NCI-H526 treated with DMSO at 0.1 percent for 48 hours (cell line): ENCODE results near the gene PTMA.
"Not testable (repeated sequence)": the region's sequence is repeated elsewhere in the genome, so short reads cannot be mapped to it uniquely, and the experiment has no call there.

Experiments
- DNase-seq: peaks from one replicate; lab custom pipeline; 2025; lab: John Stamatoyannopoulos, UW

Gene PTMA

GRCh38 chr2:231696004-231696367 is 12.3 kb upstream of the PTMA start:
- DNase-seq: no peak

GRCh38 chr2:231699006-231699405 is 9.3 kb upstream of the PTMA start:
- no peak for DNase-seq

DNA sequence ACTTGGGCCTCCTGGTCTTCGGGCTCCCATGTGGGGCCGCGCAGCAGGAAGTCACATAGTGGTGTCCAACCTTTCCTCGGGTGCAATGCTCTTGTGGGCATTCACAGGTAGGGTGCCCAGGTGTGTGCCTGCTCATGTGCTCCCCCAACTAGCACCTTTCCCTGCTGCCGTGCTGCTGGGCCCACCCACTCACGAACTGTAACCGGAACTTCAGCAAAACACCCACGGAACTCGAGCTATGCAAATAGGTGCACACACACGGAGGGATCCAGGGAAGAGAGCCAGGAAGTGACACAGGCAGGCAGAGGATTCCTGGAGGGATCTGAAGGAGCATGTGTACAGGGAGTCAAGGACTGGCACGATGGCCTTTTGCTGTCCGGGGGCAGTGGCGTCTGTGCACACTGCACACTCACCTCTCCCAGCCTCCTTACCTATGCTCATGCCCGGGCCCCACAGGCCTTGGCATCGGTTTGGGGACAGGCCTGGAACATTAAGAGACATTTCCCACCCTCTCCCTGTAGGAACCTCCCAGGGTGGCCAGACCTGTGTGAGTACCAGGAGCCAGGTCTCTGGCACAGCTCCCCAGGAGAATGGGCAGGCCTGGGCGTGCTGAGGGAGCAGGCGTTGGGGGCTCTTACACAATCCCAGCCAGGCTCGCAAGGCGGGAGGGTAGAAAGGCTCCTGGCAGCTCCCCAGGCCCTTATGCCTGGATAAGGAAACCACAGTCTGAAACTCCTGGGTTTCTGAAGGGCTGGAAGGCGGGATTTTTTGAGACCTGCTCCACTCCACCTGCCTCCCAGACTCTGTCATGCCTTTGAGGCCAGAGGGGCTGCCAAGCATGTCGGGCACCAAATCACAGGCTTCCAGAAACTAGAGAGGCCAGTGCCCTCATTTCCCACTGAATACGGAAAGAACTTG is 6.6 kb upstream of the PTMA start:
- DNase-seq: peak; percentile 19

- no peak for DNase-seq
Observed at GRCh38 chr2:231704017-231704416, 4.3 kb upstream of the PTMA start.

GRCh38 chr2:231706731-231707624 is 1.3 kb upstream of the PTMA start:
- DNase-seq: peak; percentile 97

DNA sequence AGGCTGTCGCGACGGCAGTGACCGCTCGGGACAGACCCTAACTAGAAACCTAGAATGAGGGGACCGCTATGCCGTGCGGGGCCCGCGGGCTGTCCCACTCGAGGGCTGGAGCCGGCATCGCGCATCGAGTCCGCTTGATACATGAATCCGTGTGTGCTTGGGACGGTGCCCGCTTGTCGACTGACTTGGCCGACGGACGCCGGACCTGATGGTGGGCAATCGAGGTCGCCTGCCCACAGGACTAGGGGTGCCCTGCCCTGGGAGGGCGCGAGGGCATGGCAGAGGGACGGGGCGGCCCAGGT is 749 bp upstream of the PTMA start:
- no peak for DNase-seq

- no peak for DNase-seq
Observed at GRCh38 chr2:231708773-231709635, 679 bp downstream of the PTMA start.

- DNase-seq: no peak
Observed at GRCh38 chr2:231709636-231709980, 1.3 kb downstream of the PTMA start.

DNA sequence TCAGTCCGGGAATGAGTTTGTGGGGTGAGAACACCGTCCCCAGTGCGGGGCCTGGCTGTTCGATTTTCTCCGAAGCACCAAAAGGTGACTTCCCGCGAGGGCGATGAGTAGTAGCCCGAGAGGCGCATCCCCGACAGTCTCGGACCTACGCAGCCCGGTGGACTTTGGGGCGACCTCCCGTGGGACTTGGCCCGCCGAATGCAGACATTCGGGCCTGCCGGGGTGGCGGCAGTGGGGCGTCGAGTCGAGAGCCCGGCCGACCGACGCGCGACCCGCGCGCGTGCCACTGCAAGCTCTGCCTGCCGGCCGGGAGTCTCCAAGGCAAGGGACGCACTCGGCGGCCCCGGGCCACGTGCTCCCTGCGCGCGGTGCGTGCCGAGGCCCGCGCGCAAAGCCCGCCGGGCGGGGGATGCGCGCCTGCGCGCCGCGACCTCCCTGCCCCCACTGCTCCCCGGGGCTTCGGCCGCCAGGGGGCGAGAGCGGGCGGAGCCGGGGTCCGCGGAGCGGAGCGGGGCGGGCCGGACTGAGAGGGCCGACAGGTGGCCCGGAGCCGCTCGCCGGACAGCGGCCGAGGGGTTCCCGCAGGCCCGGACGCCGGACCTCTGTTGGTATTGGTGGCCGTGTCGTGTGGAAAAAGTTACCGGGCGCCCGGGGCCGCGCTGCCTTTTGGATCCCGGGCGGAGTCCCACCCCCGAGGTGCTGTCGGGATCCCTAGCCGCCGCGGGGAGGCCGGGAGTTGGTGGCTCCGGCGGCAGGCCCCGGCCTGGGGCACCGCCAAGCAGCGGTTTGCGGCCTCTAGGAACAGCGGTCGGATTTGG is 1.9 kb downstream of the PTMA start:
- DNase-seq: peak; percentile 53

- DNase-seq: no peak
Observed at GRCh38 chr2:231710799-231711676, 2.7 kb downstream of the PTMA start.

- DNase-seq: no peak
Observed at GRCh38 chr2:231711677-231712450, 3.5 kb downstream of the PTMA start.

- not testable (repeated sequence) for DNase-seq
Observed at GRCh38 chr2:231712451-231713021, 4.2 kb downstream of the PTMA start.

- DNase-seq: not testable (repeated sequence)
Observed at GRCh38 chr2:231713406-231713729, 5.0 kb downstream of the PTMA start.

DNA sequence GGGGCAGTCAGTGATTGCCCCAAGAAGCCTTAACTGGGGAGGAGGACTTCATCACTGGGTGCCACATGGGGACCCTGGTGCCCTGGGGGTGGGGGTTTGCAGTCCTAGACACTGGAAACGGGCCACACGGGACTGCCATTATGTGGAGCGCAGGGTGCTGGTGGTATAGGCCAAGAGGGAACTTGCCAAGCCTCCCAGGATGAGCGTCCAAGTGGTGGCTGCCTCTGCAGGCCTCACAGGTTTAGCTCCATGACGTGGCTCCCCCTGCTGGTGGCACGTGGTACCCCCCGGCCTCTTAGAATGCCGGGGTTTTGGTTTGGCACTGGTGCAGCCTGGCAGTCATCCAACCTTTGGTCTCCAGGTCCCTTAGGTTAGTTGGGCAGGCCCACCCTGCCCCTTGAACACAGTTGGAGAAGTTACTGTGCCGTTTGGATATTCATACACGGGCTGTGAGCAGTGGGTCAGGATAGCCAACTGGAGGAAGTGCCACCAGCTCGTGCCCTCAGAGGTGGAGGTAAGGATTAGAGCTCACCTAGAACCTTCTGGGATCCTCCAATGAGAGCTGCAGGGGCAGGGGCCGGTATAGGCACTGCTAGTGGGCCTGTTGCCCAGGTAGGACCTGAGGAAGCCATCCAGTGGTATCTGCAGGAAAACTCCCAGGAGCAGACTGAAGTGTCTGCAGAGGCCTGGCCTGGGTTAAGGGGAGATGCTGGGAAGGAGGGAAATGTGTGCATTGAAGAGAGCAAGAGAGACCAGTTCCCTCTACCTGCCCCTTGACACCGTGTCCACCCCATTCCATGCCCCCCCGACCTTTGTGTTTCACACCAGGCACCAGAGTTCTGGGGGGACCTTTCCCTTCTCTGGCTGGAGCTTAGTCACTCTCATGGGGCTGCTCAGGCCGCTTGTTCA is 5.7 kb downstream of the PTMA start:
- DNase-seq: peak; percentile 55

- peak; percentile 80 for DNase-seq
Observed at GRCh38 chr2:231714639-231715498, 6.5 kb downstream of the PTMA start.

DNA sequence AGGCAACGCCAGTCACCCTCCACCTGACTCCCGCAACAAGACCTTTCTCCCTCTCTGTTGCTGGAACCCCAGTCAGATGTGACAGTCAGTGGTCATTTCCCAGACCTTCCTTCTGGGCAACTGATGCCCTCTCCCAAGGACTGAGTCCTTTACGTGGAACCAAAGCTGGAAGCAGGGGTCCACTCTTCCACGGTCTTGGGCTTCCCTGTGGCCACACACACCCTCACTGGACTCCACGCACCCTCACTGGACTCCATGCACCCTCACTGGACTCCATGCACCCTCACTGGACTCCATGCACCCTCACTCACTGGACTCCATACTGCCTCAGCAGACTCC is 7.1 kb downstream of the PTMA start:
- DNase-seq: no peak

GRCh38 chr2:231715988-231716616 is 7.8 kb downstream of the PTMA start:
- DNase-seq: no peak
